ENCODE data around the gene CDC14B. TPM values are rescaled to one million over a fixed set of nuclear protein-coding genes. Genes with fewer than 3 reads are reported as not detected.
"Not testable (repeated sequence)": the region's sequence is repeated elsewhere in the genome, so short reads cannot be mapped to it uniquely, and the experiment has no call there.

Gene CDC14B
- total RNA-seq, 3 donors from 2014 or later: 14.2 to 21.2 (median 16.2) TPM

DNA sequence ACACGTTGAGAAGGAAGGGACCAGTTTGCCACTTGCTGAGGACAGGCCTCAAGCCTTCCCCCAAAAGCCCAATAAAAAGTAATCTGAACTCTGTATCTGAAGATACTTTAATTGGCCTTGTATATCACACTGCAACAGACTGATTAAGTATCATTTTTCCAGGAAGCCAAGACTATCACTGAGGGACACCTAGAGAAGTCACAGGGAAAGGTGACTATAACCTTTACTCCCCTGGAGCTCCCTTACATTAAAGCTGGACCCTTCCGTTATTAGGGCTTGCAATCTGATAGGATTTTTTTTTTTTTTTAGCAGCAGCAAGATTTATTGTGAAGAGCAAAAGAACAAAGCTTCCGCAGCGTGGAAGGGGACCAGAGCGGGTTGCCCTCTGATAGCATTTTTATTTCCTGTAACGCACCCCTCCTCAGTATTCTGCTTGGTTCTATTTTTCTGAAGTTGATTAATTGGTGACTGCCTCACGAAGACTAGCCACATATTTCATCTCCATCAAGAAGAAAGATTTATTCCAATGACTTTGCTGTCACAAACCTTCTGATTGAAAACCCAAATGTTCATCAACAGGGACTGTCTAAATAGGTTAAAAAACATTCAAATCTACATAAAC is 2.7 kb downstream of the CDC14B start:
- Histone ChIP-seq H3K36me3 (ENCODE audit: low read depth) (no peaks in the 10 kb centered on the region), H3K4me1 (ENCODE audit: low read depth) (no peaks in the 10 kb centered on the region), H3K4me3 (no peak overlapping the region), H3K9me3 (no peaks in the 10 kb centered on the region)
- no peak for ATAC-seq
- no peak for DNase-seq
- intact Hi-C loops (cut with DNase I, micrococcal nuclease): no loop called here
- no peak for TF ChIP-seq CTCF (IDR thresholded peaks at IDR 0.05)

DNA sequence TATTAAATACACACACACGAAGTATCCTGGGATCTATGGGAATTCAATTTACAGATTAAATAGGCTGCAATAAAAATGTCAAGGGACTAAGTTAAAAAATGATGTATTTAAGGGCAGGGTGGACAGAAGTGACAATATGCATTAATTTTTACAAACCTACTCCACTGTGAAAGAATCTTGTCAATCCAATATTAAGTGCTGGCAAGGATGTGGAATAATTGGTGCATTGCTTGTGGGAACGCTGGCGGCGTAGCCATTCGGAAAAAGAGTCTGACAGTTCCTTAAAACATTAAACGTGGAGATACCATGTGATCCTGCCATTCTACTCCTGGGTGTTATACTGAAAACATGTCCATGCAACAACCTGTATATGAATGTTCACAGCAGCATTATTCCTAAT is 4.2 kb downstream of the CDC14B start:
- Histone ChIP-seq H3K9me3 (no peaks in the 10 kb centered on the region), H3K4me3 (no peak overlapping the region), H3K36me3 (ENCODE audit: low read depth) (no peaks in the 10 kb centered on the region), H3K4me1 (ENCODE audit: low read depth) (no peaks in the 10 kb centered on the region)
- intact Hi-C loops (cut with DNase I, micrococcal nuclease): no loop called here
- ATAC-seq (no peak), DNase-seq (no peak)
- no peak for TF ChIP-seq CTCF (IDR thresholded peaks at IDR 0.05)

- H3K36me3 ChIP-seq (ENCODE audit: low read depth); ATAC-seq; H3K4me1 ChIP-seq (ENCODE audit: low read depth); H3K9me3 ChIP-seq; intact Hi-C loops (cut with DNase I, micrococcal nuclease); H3K4me3 ChIP-seq; DNase-seq: not testable (repeated sequence)
These were observed 5.0 kb downstream of the CDC14B start for GRCh38 chr9:96614664-96615063.

DNA sequence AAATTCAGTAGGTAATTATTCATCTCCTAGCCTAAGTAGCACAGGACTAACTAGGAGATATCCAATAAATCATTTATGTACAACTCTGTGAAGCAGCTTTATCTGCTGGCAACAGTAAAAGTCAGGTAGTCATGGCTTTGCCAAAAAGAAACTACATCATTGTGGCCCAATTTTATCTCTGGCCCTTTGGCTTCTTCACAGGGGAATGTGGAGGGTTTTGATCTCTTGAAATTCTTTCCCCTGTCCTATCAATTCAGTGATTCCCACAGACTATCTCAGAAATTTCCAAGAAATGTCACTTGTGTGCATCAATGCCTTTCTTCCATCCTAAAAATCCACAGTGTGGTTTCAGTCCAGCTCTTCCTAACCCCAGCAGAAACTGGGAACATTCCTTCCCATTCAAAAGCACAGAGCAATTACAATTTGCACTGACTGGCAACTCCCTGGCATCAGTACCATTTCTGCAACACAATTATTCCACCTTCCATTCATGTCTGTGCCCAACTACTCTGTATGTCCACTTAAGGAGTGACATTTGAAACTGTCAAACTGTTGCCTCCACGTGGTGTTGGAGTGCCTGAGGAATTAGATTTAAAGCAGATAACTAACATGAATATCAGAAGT is 6.6 kb downstream of the CDC14B start:
- Histone ChIP-seq H3K36me3 (ENCODE audit: low read depth) (no peaks in the 10 kb centered on the region), H3K9me3 (no peaks in the 10 kb centered on the region), H3K4me1 (ENCODE audit: low read depth) (no peaks in the 10 kb centered on the region), H3K4me3 (no peak overlapping the region)
- ATAC-seq (no peak), DNase-seq (no peak)
- intact Hi-C loops (cut with DNase I, micrococcal nuclease): no loop called here
- no peak for TF ChIP-seq CTCF (IDR thresholded peaks at IDR 0.05)

DNA sequence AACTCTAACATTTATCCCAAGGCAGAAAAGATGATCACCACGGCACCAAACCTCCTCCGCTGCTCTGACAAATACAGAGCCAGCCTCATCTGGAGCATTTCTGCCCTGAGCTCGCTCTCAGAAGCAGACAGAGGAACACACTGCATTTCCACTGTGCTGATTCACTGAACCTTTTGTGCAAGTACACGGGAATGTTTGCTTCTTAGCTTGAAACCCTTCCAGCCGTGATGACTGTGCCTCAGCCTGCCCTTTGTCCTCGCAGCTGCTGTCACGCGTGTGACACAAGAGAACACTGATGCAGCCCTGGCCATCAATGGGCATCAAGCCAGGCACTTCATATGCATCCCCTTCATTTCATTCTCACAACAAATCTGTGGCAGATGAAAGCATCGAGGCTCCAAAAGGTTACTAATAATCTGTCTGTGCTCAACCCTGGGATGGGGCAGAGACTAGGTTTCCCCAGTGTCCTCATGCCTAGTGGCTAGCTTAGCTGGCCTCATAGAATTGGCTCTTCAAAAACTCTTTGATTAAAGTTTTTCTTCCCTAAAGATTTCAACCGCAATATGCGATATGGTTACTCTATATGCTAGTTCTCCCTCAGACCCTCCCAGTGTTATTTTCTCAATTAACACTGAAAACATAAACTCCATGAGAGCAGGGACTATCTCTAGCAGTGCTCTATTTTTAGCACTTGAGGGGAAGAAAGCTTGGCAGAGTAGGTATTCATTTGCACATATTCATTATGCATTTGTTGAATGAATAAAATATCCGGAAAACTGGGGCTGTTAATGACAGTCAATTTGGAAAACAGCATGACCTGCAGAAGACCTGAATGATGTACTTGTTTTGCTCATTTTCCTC is 7.3 kb downstream of the CDC14B start:
- DNase-seq (peak in 2 of 3 donors; percentile 14 to 54), ATAC-seq (peak; percentile 88)
- Histone ChIP-seq H3K36me3 (ENCODE audit: low read depth) (no peaks in the 10 kb centered on the region), H3K4me3 (no peak overlapping the region), H3K9me3 (no peaks in the 10 kb centered on the region), H3K4me1 (ENCODE audit: low read depth) (no peaks in the 10 kb centered on the region)
- TF ChIP-seq CTCF (IDR thresholded peaks at IDR 0.05): no peak
- intact Hi-C loops (cut with DNase I, micrococcal nuclease): no loop called here

DNA sequence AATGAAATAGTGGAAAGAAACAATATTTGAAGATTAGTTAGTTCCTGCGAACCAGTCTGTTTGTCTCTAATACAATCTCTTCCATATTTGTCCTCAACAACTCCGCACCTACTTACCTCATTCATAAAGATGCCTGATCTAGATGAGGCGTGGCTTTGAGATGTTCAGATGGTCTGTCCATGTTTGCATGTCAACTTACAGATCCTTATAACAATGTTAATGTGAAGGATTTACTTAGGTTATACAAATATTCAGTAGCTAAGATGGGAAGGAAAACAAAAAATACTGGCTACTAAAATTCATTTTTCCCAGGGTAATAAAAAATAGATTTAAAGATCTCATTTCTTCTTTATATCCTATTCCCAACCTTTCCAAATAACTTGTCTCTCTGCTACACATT is 8.3 kb downstream of the CDC14B start:
- Histone ChIP-seq H3K4me1 (ENCODE audit: low read depth) (no peaks in the 10 kb centered on the region), H3K9me3 (no peaks in the 10 kb centered on the region), H3K4me3 (no peak overlapping the region), H3K36me3 (ENCODE audit: low read depth) (no peaks in the 10 kb centered on the region)
- intact Hi-C loops (cut with DNase I, micrococcal nuclease): no loop called here
- ATAC-seq: no peak
- no peak for DNase-seq
- no peak for TF ChIP-seq CTCF (IDR thresholded peaks at IDR 0.05)
